Endodermal cell (in vitro differentiated cells): ENCODE results near the gene ELAPOR1. TPM values are rescaled to one million over a fixed set of nuclear protein-coding genes. Genes with fewer than 3 reads are reported as not detected.

ENCODE experiments used
- DNase-seq: peaks from one replicate; pipeline ENCODE4 v3.0.0-alpha.2; 2017
- H3K27ac ChIP-seq: 2 replicates; pipeline ENCODE4 v1.5.1; 2013; ENCODE audit warnings: mild to moderate bottlenecking, low read depth, low read length, moderate library complexity
- H3K27me3 ChIP-seq: 2 replicates; pipeline ENCODE4 v1.6.1; 2013; ENCODE audit warnings: mild to moderate bottlenecking, low read length, moderate library complexity; ENCODE audit not compliant: insufficient read depth, control insufficient read depth, poor library complexity, severe bottlenecking
- H3K36me3 ChIP-seq: 2 replicates; pipeline ENCODE4 v1.7.0; 2013; ENCODE audit warnings: mild to moderate bottlenecking, low read length, moderate library complexity; ENCODE audit not compliant: control insufficient read depth, insufficient read depth
- H3K4me1 ChIP-seq: one replicate; pipeline ENCODE4 v1.7.0; 2013; ENCODE audit warnings: low read length; ENCODE audit not compliant: control insufficient read depth, insufficient read depth
- H3K4me3 ChIP-seq: 2 replicates; pipeline ENCODE4 v1.5.1; 2013; ENCODE audit warnings: mild to moderate bottlenecking, low read length, moderate library complexity
- H3K9ac ChIP-seq: 2 replicates; pipeline ENCODE4 v1.6.1; 2013; ENCODE audit warnings: mild to moderate bottlenecking, low read length, moderate library complexity; ENCODE audit not compliant: poor library complexity, severe bottlenecking; ENCODE audit errors: extremely low read depth
- H3K9me3 ChIP-seq: 2 replicates; pipeline ENCODE4 v1.6.1; 2013; ENCODE audit warnings: mild to moderate bottlenecking, low read length, moderate library complexity; ENCODE audit not compliant: control insufficient read depth
- H3K27ac Mint-ChIP-seq: 2 replicates; pipeline ENCODE4 v1.8.0; 2020; ENCODE audit warnings: mixed read lengths
- H3K27me3 Mint-ChIP-seq: 2 replicates; pipeline ENCODE4 v1.8.0; 2021; ENCODE audit warnings: mild to moderate bottlenecking, mixed read lengths; ENCODE audit not compliant: insufficient read depth
- H3K36me3 Mint-ChIP-seq: 2 replicates; pipeline ENCODE4 v1.8.0; 2020; ENCODE audit warnings: low read depth, mixed read lengths
- H3K4me1 Mint-ChIP-seq: 2 replicates; pipeline ENCODE4 v1.8.0; 2020; ENCODE audit warnings: mixed read lengths
- H3K4me3 Mint-ChIP-seq: 2 replicates; pipeline ENCODE4 v1.8.0; 2020; ENCODE audit warnings: mild to moderate bottlenecking, moderate library complexity, mixed read lengths
- H3K9me3 Mint-ChIP-seq: 2 replicates; pipeline ENCODE4 v1.8.0; 2020; ENCODE audit warnings: mild to moderate bottlenecking, mixed read lengths
- CTCF ChIP-seq: fragments of 200-600 bp; sonication (generic); conservative IDR thresholded peaks from 2 replicates; pipeline ENCODE4 v1.5.0; 2021; ENCODE audit warnings: antibody characterized with exemption, mild to moderate bottlenecking
- WGBS, 2 experiments: methylation state at CpG; one replicate each; pipeline versions ENCODE4 v1.1.5 to v1.1.7; 2013; ENCODE audit warnings: missing lambda C conversion rate in 2 of 2, mixed read lengths in 1 of 2; ENCODE audit not compliant: insufficient coverage in 1 of 2, insufficient read length in 1 of 2; 5-methylcytosine and 5-hydroxymethylcytosine counted together
- total RNA-seq, 2 donors: library from RNA; stranded (reverse); fragmentation: NEBNext Ultra II Directional in 1 of 2; extraction: Animal tissue kit (Norgen Biotek cat#: 25700) in 1 of 2; gene quantifications; 2 replicates in 1 of 2; 3 replicates in 1 of 2; pipeline ENCODE4 v1.2.1, GENCODE V29; 2021

Gene ELAPOR1
- total RNA-seq, 2 donors from 2014 or later, result 0.48 to 0.89 TPM

- Mint-ChIP-seq H3K4me3 (no peak overlapping the region), H3K27me3 (peaks cover 35% of the 10 kb centered on the region), H3K27ac (no peak overlapping the region), H3K9me3 (no peaks in the 10 kb centered on the region), H3K36me3 (peaks cover 11% of the 10 kb centered on the region), H3K4me1 (peaks cover 5% of the 10 kb centered on the region)
- Histone ChIP-seq H3K9me3 (no peaks in the 10 kb centered on the region), H3K4me1 (no peaks in the 10 kb centered on the region), H3K27ac (no peak overlapping the region), H3K36me3 (peaks cover 5% of the 10 kb centered on the region), H3K27me3 (peaks cover 22% of the 10 kb centered on the region), H3K9ac (no peak overlapping the region), H3K4me3 (no peak overlapping the region)
- 93% methylated on average over 20 of the region's 20 CpGs for WGBS, 2 experiments
- no peak for DNase-seq
- no peak for TF ChIP-seq CTCF
These were observed 9.4 kb upstream of the ELAPOR1 start for GRCh38 chr1:109104364-109105151.

GRCh38 chr1:109105881-109106280 lies 8.0 kb upstream of the ELAPOR1 start:
- H3K4me3 Mint-ChIP-seq, result no peak overlapping the region
- H3K27me3 Mint-ChIP-seq, result peaks cover 48% of the 10 kb centered on the region
- H3K27ac Mint-ChIP-seq, result no peak overlapping the region
- Histone ChIP-seq H3K9ac (no peak overlapping the region), H3K27ac (no peak overlapping the region), H3K27me3 (peaks cover 35% of the 10 kb centered on the region), H3K4me3 (no peak overlapping the region), H3K9me3 (no peaks in the 10 kb centered on the region), H3K4me1 (no peaks in the 10 kb centered on the region), H3K36me3 (peaks cover 5% of the 10 kb centered on the region)
- H3K4me1 Mint-ChIP-seq, result peaks cover 5% of the 10 kb centered on the region
- DNase-seq, result no peak
- no peak for TF ChIP-seq CTCF
- 85 to 100% methylated on average over 2 to 4 of the region's 4 CpGs for WGBS, 2 experiments
- no peaks in the 10 kb centered on the region for H3K9me3 Mint-ChIP-seq
- H3K36me3 Mint-ChIP-seq, result peaks cover 11% of the 10 kb centered on the region

- Mint-ChIP-seq H3K27me3 (peaks cover 67% of the 10 kb centered on the region), H3K4me1 (peaks cover 5% of the 10 kb centered on the region), H3K27ac (no peak overlapping the region), H3K9me3 (no peaks in the 10 kb centered on the region), H3K4me3 (no peak overlapping the region), H3K36me3 (peaks cover 2% of the 10 kb centered on the region)
- Histone ChIP-seq H3K27ac (no peak overlapping the region), H3K4me1 (no peaks in the 10 kb centered on the region), H3K36me3 (peaks cover 5% of the 10 kb centered on the region), H3K9me3 (no peaks in the 10 kb centered on the region), H3K27me3 (peaks cover 53% of the 10 kb centered on the region), H3K4me3 (no peak overlapping the region), H3K9ac (no peak overlapping the region)
- no peak for DNase-seq
- no peak for TF ChIP-seq CTCF
- 91 to 100% methylated on average over 5 to 7 of the region's 7 CpGs for WGBS, 2 experiments
These were observed 6.1 kb upstream of the ELAPOR1 start for GRCh38 chr1:109107785-109108184.
